GM12878 (cell line): Measurements from ENCODE around the gene SLC15A1. TPM values are rescaled to one million over a fixed set of nuclear protein-coding genes. Genes with fewer than 3 reads are reported as not detected.

Source experiments
- ATAC-seq: fragments of 200-7000 bp; cut with Tn5 transposase; 3 replicates; pipeline ENCODE4 v1.9.1; 2020; ENCODE audit warnings: mild to moderate bottlenecking, moderate library complexity
- BruUV-seq: library from RNA; stranded (reverse); fragments of 400-500 nt; replicated peaks from 2 replicates; lab custom pipeline; 2021; lab: Mats Ljungman, UMichigan
- CTCF ChIA-PET: fragments of 300-600 bp; sonication (Branson Sonifier 250); formaldehyde crosslinking; extraction: SDS; loops from one replicate; lab custom pipeline; 2021; ENCODE audit warnings: inconsistent platforms; lab: Yijun Ruan, JAX
- POLR2A ChIA-PET: fragments of 350-600 bp; formaldehyde crosslinking; extraction: SDS; loops from one replicate; lab custom pipeline; 2021; ENCODE audit warnings: inconsistent platforms; lab: Charles Lee
- RAD21 ChIA-PET: fragments of 300-600 bp; sonication (Branson Sonifier 250); formaldehyde crosslinking; loops from one replicate; lab custom pipeline; 2023; ENCODE audit warnings: antibody characterized with exemption; ENCODE audit not compliant: unreplicated experiment; lab: Charles Lee
- SMC1A ChIA-PET: fragments of 300-600 bp; sonication (Branson Sonifier 250); formaldehyde crosslinking; loops from one replicate; lab custom pipeline; 2023; ENCODE audit not compliant: unreplicated experiment, uncharacterized antibody; lab: Charles Lee
- DNase-seq: peaks from one replicate; pipeline ENCODE4 v3.0.0-alpha.2; 2011; ENCODE audit warnings: low read depth, low spot score
- FAIRE-seq: peaks from 3 replicates; lab custom pipeline; 2011; peaks lifted over from hg19 to GRCh38; lab: Jason Lieb, UNC
- H2AFZ ChIP-seq: 2 replicates; pipeline ENCODE4 v1.6.0; 2011; ENCODE audit warnings: low read depth, low read length, control low read depth; ENCODE audit not compliant: control insufficient read depth
- H3K27ac ChIP-seq: 2 replicates; pipeline ENCODE4 v1.5.1; 2011; ENCODE audit warnings: control low read depth; ENCODE audit not compliant: control insufficient read depth, insufficient read depth
- H3K27me3 ChIP-seq, 2 experiments: replicated peaks in 1 of 2; 2 replicates each; pipeline versions ENCODE4 v1.6.0 to v1.6.1; 2011; ENCODE audit warnings: low read length in 1 of 2; ENCODE audit not compliant: control insufficient read depth in 2 of 2, insufficient read depth in 2 of 2
- H3K36me3 ChIP-seq, 2 experiments: 2 replicates each; pipeline ENCODE4 v1.5.1; 2011; ENCODE audit warnings: low read length in 1 of 2; ENCODE audit not compliant: control insufficient read depth in 2 of 2, insufficient read depth in 2 of 2
- H3K4me1 ChIP-seq: 2 replicates; pipeline ENCODE4 v1.6.1; 2011; ENCODE audit warnings: mild to moderate bottlenecking, low read length, moderate library complexity, mixed read lengths; ENCODE audit not compliant: control insufficient read depth, insufficient read depth
- H3K4me2 ChIP-seq: 2 replicates; pipeline ENCODE4 v1.6.0; 2011; ENCODE audit warnings: control low read depth; ENCODE audit not compliant: control insufficient read depth, insufficient read depth
- H3K4me3 ChIP-seq: fragments of 200-600 bp; sonication (generic); 2 replicates; pipeline ENCODE4 v1.5.1; 2016
- H3K79me2 ChIP-seq: 2 replicates; pipeline ENCODE4 v1.6.0; 2011; ENCODE audit warnings: low read length; ENCODE audit not compliant: control insufficient read depth, insufficient read depth
- H3K9ac ChIP-seq: 2 replicates; pipeline ENCODE4 v1.8.0; 2011; ENCODE audit warnings: low read length, control low read depth, mixed read lengths; ENCODE audit not compliant: control insufficient read depth, insufficient read depth
- H3K9me3 ChIP-seq: replicated peaks from 3 replicates; pipeline ENCODE4 v1.5.1; 2011; ENCODE audit warnings: mild to moderate bottlenecking, low read length; ENCODE audit not compliant: control insufficient read depth, insufficient read depth
- H4K20me1 ChIP-seq: 2 replicates; pipeline ENCODE4 v1.6.0; 2011; ENCODE audit not compliant: control insufficient read depth, insufficient read depth
- BMI1 ChIP-seq: fragments of 450-650 bp; IDR thresholded peaks from 2 replicates; pipeline ENCODE4 v1.6.1; 2016; ENCODE audit warnings: mild to moderate bottlenecking, moderate library complexity, borderline replicate concordance
- CEBPB ChIP-seq, 2 experiments: fragments of 150-350 bp in 1 of 2; IDR thresholded peaks; 2 replicates each; pipeline ENCODE4 v1.6.1; 2012 to 2014; ENCODE audit warnings: low read depth in 2 of 2, low read length in 2 of 2, borderline replicate concordance in 1 of 2, inconsistent platforms in 1 of 2
- RAD51 ChIP-seq: fragments of 450-650 bp; IDR thresholded peaks from 2 replicates; pipeline ENCODE4 v1.6.1; 2016; ENCODE audit warnings: moderate library complexity, mild to moderate bottlenecking, inconsistent platforms
- RFX5 ChIP-seq: IDR thresholded peaks from 2 replicates; pipeline ENCODE4 v1.6.1; 2011; ENCODE audit warnings: low read depth, low read length, improper control_type of control experiment
- SMC3 ChIP-seq: IDR thresholded peaks from 2 replicates; pipeline ENCODE4 v1.6.1; 2011; ENCODE audit warnings: low read length, improper control_type of control experiment, borderline replicate concordance
- SREBF1 ChIP-seq: IDR thresholded peaks from 2 replicates; pipeline ENCODE4 v1.6.1; 2012; ENCODE audit warnings: mild to moderate bottlenecking, low read length
- SUZ12 ChIP-seq: fragments of 200-600 bp; sonication (generic); IDR thresholded peaks from one replicate; pipeline ENCODE4 v1.6.1; 2018; ENCODE audit warnings: antibody characterized with exemption, mild to moderate bottlenecking; ENCODE audit not compliant: unreplicated experiment
- TARDBP ChIP-seq: IDR thresholded peaks from 2 replicates; pipeline ENCODE4 v1.6.1; 2016; ENCODE audit warnings: borderline replicate concordance
- ZBTB33 ChIP-seq: fragments of 450-650 bp; IDR thresholded peaks from 2 replicates; pipeline ENCODE4 v1.6.1; 2017; ENCODE audit warnings: mild to moderate bottlenecking
- in situ Hi-C: fragments of 300-500 bp; cut with MboI; formaldehyde crosslinking; loops from 9 replicates; pipeline ENCODE4 v1.14.3; 2018; ENCODE audit warnings: mixed read lengths
- intact Hi-C: fragments of 100-400 bp; cut with micrococcal nuclease; formaldehyde crosslinking; loops from one replicate; pipeline ENCODE4 v1.14.2; 2022; ENCODE audit not compliant: unreplicated experiment
- polyA plus RNA-seq, 11 experiments: library from polyadenylated mRNA; depleted of rRNA in 4 of 11; unstranded in 6 of 11; stranded (reverse) in 5 of 11; fragments of >200 nt; fragmentation: Nextera tagmentation in 4 of 11; fragmentation: Illumina TruSeq in 1 of 11; extraction: Ambion mirVana in 4 of 11; extraction: Trizol in 1 of 11; gene quantifications; 1 replicate in 1 of 11; 2 replicates in 10 of 11; pipeline versions ENCODE4 v1.2.1 to v1.2.3, GENCODE V29; 2011 to 2016; ENCODE audit warnings: inconsistent platforms in 2 of 11, missing spikeins in 2 of 11, low read depth in 1 of 11
- total RNA-seq, 4 experiments: library from RNA; depleted of rRNA in 3 of 4; stranded (reverse); fragments of >200 nt in 3 of 4; fragmentation: Illumina TruSeq in 1 of 4; extraction: Trizol in 1 of 4; gene quantifications; 2 replicates each; pipeline versions ENCODE4 v1.2.1 to v1.2.3, GENCODE V29; 2013 to 2021
- TF ChIP-seq, protein P1 (sequence below): fragments of 450-650 bp; formaldehyde crosslinking; IDR thresholded peaks from 2 replicates; pipeline ENCODE4 v1.4.0; 2022; ENCODE audit warnings: mild to moderate bottlenecking, moderate library complexity
- TF ChIP-seq, protein P2 (sequence below): IDR thresholded peaks from 2 replicates; pipeline ENCODE4 v1.6.1; 2012; ENCODE audit warnings: improper control_type of control experiment, low read depth, low read length; ENCODE audit not compliant: insufficient replicate concordance

SLC15A1 gene
- total and polyA plus RNA-seq, 10 of the 15 experiments (the other 5 are each of a cell fraction or from before 2014, with no cell fraction given) = not detected

GRCh38 chr13:98738213-98738612 is 14.3 kb downstream of the SLC15A1 start:
- no peak overlapping the region for H3K4me2 ChIP-seq
- BruUV-seq = no TSS peak
- H3K27me3 ChIP-seq = no peaks in the 10 kb centered on the region; a peak in 2 of 4 replicates
- CTCF ChIA-PET = no interaction called here
- H3K4me3 ChIP-seq = no peak overlapping the region
- ATAC-seq = no peak
- FAIRE-seq = no peak
- no peak for DNase-seq
- intact Hi-C loops (no loop called here), in situ Hi-C loops (no loop called here)
- SMC1A ChIA-PET = no interaction called here
- H3K27ac ChIP-seq = no peak overlapping the region
- no peaks in the 10 kb centered on the region for H3K79me2 ChIP-seq
- TF ChIP-seq CEBPB (IDR thresholded peaks at IDR 0.05; ENCODE audit: borderline replicate concordance in 1 of 2, low read depth in 2 of 2, low read length in 2 of 2) (no peak), SUZ12 (no peak), RAD51 (no peak), RFX5 (no peak), BMI1 (no peak), SREBF1 (no peak), ZBTB33 (no peak), TARDBP (no peak), SMC3 (no peak)
- TF ChIP-seq, protein P1, sequence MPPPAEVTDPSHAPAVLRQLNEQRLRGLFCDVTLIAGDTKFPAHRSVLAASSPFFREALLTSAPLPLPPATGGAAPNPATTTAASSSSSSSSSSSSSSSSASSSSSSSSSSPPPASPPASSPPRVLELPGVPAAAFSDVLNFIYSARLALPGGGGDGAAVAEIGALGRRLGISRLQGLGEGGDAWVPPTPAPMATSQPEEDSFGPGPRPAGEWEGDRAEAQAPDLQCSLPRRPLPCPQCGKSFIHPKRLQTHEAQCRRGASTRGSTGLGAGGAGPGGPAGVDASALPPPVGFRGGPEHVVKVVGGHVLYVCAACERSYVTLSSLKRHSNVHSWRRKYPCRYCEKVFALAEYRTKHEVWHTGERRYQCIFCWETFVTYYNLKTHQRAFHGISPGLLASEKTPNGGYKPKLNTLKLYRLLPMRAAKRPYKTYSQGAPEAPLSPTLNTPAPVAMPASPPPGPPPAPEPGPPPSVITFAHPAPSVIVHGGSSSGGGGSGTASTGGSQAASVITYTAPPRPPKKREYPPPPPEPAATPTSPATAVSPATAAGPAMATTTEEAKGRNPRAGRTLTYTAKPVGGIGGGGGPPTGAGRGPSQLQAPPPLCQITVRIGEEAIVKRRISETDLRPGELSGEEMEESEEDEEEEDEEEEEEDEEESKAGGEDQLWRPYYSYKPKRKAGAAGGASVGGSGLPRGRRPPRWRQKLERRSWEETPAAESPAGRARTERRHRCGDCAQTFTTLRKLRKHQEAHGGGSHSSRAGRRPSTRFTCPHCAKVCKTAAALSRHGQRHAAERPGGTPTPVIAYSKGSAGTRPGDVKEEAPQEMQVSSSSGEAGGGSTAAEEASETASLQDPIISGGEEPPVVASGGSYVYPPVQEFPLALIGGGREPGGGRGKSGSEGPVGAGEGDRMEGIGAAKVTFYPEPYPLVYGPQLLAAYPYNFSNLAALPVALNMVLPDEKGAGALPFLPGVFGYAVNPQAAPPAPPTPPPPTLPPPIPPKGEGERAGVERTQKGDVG (CRISPR knock-in tag) = no peak
- TF ChIP-seq, protein P2, sequence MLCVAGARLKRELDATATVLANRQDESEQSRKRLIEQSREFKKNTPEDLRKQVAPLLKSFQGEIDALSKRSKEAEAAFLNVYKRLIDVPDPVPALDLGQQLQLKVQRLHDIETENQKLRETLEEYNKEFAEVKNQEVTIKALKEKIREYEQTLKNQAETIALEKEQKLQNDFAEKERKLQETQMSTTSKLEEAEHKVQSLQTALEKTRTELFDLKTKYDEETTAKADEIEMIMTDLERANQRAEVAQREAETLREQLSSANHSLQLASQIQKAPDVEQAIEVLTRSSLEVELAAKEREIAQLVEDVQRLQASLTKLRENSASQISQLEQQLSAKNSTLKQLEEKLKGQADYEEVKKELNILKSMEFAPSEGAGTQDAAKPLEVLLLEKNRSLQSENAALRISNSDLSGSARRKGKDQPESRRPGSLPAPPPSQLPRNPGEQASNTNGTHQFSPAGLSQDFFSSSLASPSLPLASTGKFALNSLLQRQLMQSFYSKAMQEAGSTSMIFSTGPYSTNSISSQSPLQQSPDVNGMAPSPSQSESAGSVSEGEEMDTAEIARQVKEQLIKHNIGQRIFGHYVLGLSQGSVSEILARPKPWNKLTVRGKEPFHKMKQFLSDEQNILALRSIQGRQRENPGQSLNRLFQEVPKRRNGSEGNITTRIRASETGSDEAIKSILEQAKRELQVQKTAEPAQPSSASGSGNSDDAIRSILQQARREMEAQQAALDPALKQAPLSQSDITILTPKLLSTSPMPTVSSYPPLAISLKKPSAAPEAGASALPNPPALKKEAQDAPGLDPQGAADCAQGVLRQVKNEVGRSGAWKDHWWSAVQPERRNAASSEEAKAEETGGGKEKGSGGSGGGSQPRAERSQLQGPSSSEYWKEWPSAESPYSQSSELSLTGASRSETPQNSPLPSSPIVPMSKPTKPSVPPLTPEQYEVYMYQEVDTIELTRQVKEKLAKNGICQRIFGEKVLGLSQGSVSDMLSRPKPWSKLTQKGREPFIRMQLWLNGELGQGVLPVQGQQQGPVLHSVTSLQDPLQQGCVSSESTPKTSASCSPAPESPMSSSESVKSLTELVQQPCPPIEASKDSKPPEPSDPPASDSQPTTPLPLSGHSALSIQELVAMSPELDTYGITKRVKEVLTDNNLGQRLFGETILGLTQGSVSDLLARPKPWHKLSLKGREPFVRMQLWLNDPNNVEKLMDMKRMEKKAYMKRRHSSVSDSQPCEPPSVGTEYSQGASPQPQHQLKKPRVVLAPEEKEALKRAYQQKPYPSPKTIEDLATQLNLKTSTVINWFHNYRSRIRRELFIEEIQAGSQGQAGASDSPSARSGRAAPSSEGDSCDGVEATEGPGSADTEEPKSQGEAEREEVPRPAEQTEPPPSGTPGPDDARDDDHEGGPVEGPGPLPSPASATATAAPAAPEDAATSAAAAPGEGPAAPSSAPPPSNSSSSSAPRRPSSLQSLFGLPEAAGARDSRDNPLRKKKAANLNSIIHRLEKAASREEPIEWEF = no peak
- H3K36me3 ChIP-seq = no peaks in the 10 kb centered on the region
- H2AFZ ChIP-seq = no peak overlapping the region
- H3K9me3 ChIP-seq = no peaks in the 10 kb centered on the region; the same call in 2 of the 3 replicates
- no peaks in the 10 kb centered on the region for H3K4me1 ChIP-seq
- H4K20me1 ChIP-seq = no peaks in the 10 kb centered on the region
- POLR2A ChIA-PET = no interaction called here
- RAD21 ChIA-PET = no interaction called here
- no peak overlapping the region for H3K9ac ChIP-seq
